Limb (tissue), 2 donors: ENCODE results near the gene CBR1.
"Not testable (repeated sequence)": the region's sequence is repeated elsewhere in the genome, so short reads cannot be mapped to it uniquely, and the experiment has no call there.

Experiments used
- DNase-seq, 2 donors: peaks; one replicate each; pipeline ENCODE4 v3.0.0-alpha.2; 2016; ENCODE audit errors: extremely low spot score in 2 of 2

CBR1 gene

GRCh38 chr21:36079010-36079649 lies 9.3 kb downstream of the CBR1 start:
- no peak for DNase-seq

GRCh38 chr21:36079671-36080070 lies 9.8 kb downstream of the CBR1 start:
- no peak for DNase-seq

- DNase-seq = no peak
These were observed 10.6 kb downstream of the CBR1 start for GRCh38 chr21:36080386-36080785.

- no peak for DNase-seq
These were observed 12.4 kb downstream of the CBR1 start for GRCh38 chr21:36082237-36082664.

- DNase-seq = no peak
These were observed 17.7 kb downstream of the CBR1 start for GRCh38 chr21:36087362-36088138.

- DNase-seq = no peak
These were observed 20.1 kb downstream of the CBR1 start for GRCh38 chr21:36089946-36090345.

- DNase-seq = no peak
These were observed 22.9 kb downstream of the CBR1 start for GRCh38 chr21:36092681-36093080.

- DNase-seq = no peak
These were observed 23.7 kb downstream of the CBR1 start for GRCh38 chr21:36093512-36093911.

GRCh38 chr21:36096398-36097290 lies 26.8 kb downstream of the CBR1 start:
- no peak for DNase-seq

GRCh38 chr21:36097427-36098181 lies 27.8 kb downstream of the CBR1 start:
- no peak for DNase-seq

GRCh38 chr21:36098182-36098532 lies 28.3 kb downstream of the CBR1 start:
- no peak for DNase-seq

GRCh38 chr21:36099000-36099399 lies 29.2 kb downstream of the CBR1 start:
- no peak for DNase-seq

GRCh38 chr21:36099695-36100211 lies 29.9 kb downstream of the CBR1 start:
- not testable (repeated sequence) for DNase-seq

- no peak for DNase-seq
These were observed 31.3 kb downstream of the CBR1 start for GRCh38 chr21:36100971-36101641.

- no peak for DNase-seq
These were observed 33.6 kb downstream of the CBR1 start for GRCh38 chr21:36103434-36103833.

- DNase-seq = peak; percentile 10 to 73
These were observed 34.8 kb downstream of the CBR1 start for GRCh38 chr21:36104317-36105300.

- no peak for DNase-seq
These were observed 35.6 kb downstream of the CBR1 start for GRCh38 chr21:36105327-36105842.

- DNase-seq = no peak
These were observed 40.0 kb downstream of the CBR1 start for GRCh38 chr21:36109868-36110267.

GRCh38 chr21:36111238-36111637 lies 41.4 kb downstream of the CBR1 start:
- DNase-seq = no peak
